Hepatocyte (in vitro differentiated cells): ENCODE measurements around the gene ANKRD12.

Source experiments
- EZH2 ChIP-seq: fragments of 200-600 bp; sonication (generic); IDR thresholded peaks from 2 replicates; pipeline ENCODE4 v1.6.1; 2016; ENCODE audit warnings: antibody characterized with exemption, mild to moderate bottlenecking, borderline replicate concordance
- EZH2phosphoT487 ChIP-seq: fragments of 200-600 bp; sonication (generic); IDR thresholded peaks from one replicate; pipeline ENCODE4 v1.6.1; 2018; ENCODE audit warnings: antibody characterized with exemption, mild to moderate bottlenecking, low read depth, moderate library complexity; ENCODE audit not compliant: unreplicated experiment, severe bottlenecking
- TF ChIP-seq, protein P1 (sequence below): fragments of 200-600 bp; sonication (generic); IDR thresholded peaks from 2 replicates; pipeline ENCODE4 v1.5.1; 2016; ENCODE audit warnings: antibody characterized with exemption, mild to moderate bottlenecking; ENCODE audit not compliant: poor library complexity

DNA sequence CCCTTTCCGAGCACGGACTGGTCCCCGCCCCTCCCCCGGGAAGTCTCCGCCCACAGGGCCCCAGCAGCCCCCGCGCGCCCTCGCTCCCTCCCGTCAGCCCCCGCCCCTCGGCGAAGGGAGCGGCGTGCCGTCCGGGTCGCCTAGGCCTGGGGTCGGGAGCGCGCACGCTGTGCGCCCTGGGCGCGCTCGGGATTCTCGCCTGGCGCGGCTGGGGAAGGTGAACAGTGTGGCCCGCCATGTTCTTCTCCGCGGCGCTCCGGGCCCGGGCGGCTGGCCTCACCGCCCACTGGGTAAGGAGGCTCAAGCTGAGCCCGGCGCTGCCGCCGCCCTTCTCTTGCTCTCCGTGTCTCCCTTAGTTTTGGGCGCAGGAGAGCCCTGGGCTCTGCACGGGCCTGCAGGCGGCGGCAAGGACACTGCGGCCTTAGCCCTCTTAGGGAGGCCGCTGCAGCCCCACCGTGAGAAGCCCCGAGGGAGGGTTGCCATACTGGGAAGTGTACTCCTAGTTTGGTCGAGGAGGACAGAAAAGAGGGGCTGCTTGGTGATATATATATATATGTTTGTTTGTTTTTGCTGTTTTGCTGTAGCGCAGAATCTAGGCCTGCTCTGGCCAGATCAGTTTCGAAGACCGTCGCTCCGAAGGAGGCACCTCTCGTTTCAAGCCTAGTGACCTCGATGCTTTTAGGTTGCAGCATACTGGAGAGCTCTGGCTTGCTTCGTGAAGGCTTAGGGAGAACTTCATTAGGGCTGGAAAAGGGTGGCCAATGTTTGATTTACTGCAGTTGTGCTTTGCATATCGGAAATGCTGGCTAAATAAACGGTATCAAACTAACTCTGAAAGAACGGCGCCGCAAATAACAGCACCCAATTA, 33.8 kb upstream of the ANKRD12 start, which contains the start of gene NDUFV2:
- TF ChIP-seq, protein P1, sequence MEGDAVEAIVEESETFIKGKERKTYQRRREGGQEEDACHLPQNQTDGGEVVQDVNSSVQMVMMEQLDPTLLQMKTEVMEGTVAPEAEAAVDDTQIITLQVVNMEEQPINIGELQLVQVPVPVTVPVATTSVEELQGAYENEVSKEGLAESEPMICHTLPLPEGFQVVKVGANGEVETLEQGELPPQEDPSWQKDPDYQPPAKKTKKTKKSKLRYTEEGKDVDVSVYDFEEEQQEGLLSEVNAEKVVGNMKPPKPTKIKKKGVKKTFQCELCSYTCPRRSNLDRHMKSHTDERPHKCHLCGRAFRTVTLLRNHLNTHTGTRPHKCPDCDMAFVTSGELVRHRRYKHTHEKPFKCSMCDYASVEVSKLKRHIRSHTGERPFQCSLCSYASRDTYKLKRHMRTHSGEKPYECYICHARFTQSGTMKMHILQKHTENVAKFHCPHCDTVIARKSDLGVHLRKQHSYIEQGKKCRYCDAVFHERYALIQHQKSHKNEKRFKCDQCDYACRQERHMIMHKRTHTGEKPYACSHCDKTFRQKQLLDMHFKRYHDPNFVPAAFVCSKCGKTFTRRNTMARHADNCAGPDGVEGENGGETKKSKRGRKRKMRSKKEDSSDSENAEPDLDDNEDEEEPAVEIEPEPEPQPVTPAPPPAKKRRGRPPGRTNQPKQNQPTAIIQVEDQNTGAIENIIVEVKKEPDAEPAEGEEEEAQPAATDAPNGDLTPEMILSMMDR: no peak
- TF ChIP-seq EZH2phosphoT487 (no peak), EZH2 (no peak)
